H9 (cell line): ENCODE data around the gene CRCP. TPM values are rescaled to one million over a fixed set of nuclear protein-coding genes. Genes with fewer than 3 reads are reported as not detected.

ENCODE experiments used
- DNase-seq: peaks from one replicate; pipeline ENCODE4 v3.0.0-alpha.2; 2017
- H2AFZ ChIP-seq: one replicate; pipeline ENCODE4 v1.6.1; 2013; ENCODE audit warnings: mild to moderate bottlenecking, low read length, control low read depth, moderate library complexity
- H2AK5ac ChIP-seq: 2 replicates; pipeline ENCODE4 v1.6.1; 2013; ENCODE audit warnings: low read length, control low read depth, mixed read lengths; ENCODE audit not compliant: insufficient read length
- H2BK120ac ChIP-seq: one replicate; pipeline ENCODE4 v1.6.1; 2013; ENCODE audit warnings: low read depth, mild to moderate bottlenecking, low read length, control low read depth, inconsistent platforms; ENCODE audit not compliant: poor library complexity, severe bottlenecking
- H2BK12ac ChIP-seq: 2 replicates; pipeline ENCODE4 v1.6.1; 2013; ENCODE audit warnings: low read length, control low read depth, mixed read lengths, low read depth; ENCODE audit not compliant: insufficient read length
- H2BK15ac ChIP-seq: 2 replicates; pipeline ENCODE4 v1.6.1; 2013; ENCODE audit warnings: low read depth, low read length, control low read depth
- H2BK20ac ChIP-seq: one replicate; pipeline ENCODE4 v1.6.1; 2013; ENCODE audit warnings: low read depth, mild to moderate bottlenecking, low read length, control low read depth, inconsistent platforms; ENCODE audit not compliant: poor library complexity, severe bottlenecking
- H2BK5ac ChIP-seq: 2 replicates; pipeline ENCODE4 v1.6.1; 2013; ENCODE audit warnings: low read length, control low read depth, mixed read lengths; ENCODE audit not compliant: insufficient read length
- H3K14ac ChIP-seq: 2 replicates; pipeline ENCODE4 v1.6.1; 2013; ENCODE audit warnings: low read length, control low read depth; ENCODE audit not compliant: insufficient read depth
- H3K18ac ChIP-seq: 2 replicates; pipeline ENCODE4 v1.6.1; 2013; ENCODE audit warnings: low read depth, mild to moderate bottlenecking, mixed read lengths, low read length, control low read depth; ENCODE audit not compliant: insufficient read length
- H3K23ac ChIP-seq: 2 replicates; pipeline ENCODE4 v1.6.1; 2013; ENCODE audit warnings: low read length, control low read depth, mixed read lengths, low read depth; ENCODE audit not compliant: insufficient read length
- H3K23me2 ChIP-seq: 2 replicates; pipeline ENCODE4 v1.6.1; 2013; ENCODE audit warnings: low read depth, mild to moderate bottlenecking, mixed read lengths, low read length, control low read depth; ENCODE audit not compliant: insufficient read length, poor library complexity, severe bottlenecking
- H3K27ac ChIP-seq: 2 replicates; pipeline ENCODE4 v1.5.1; 2013; ENCODE audit warnings: low read length, control low read depth, mixed read lengths, low read depth; ENCODE audit not compliant: insufficient read length
- H3K27me3 ChIP-seq: 2 replicates; pipeline ENCODE4 v1.6.1; 2013; ENCODE audit warnings: low read length, control low read depth, inconsistent platforms; ENCODE audit not compliant: insufficient read depth
- H3K4ac ChIP-seq: 2 replicates; pipeline ENCODE4 v1.6.1; 2013; ENCODE audit warnings: low read depth, mild to moderate bottlenecking, control low read depth, inconsistent platforms, low read length, moderate library complexity
- H3K4me1 ChIP-seq: 2 replicates; pipeline ENCODE4 v1.6.1; 2013; ENCODE audit warnings: low read length, control low read depth, inconsistent platforms; ENCODE audit not compliant: insufficient read depth
- H3K4me2 ChIP-seq: 2 replicates; pipeline ENCODE4 v1.6.1; 2013; ENCODE audit warnings: low read length, control low read depth, mixed read lengths; ENCODE audit not compliant: insufficient read length, insufficient read depth
- H3K56ac ChIP-seq: 2 replicates; pipeline ENCODE4 v1.6.1; 2013; ENCODE audit warnings: low read depth, mild to moderate bottlenecking, mixed read lengths, low read length, control low read depth; ENCODE audit not compliant: insufficient read length
- H3K79me1 ChIP-seq: 2 replicates; pipeline ENCODE4 v1.6.1; 2013; ENCODE audit warnings: low read depth, mild to moderate bottlenecking, moderate library complexity, low read length, control low read depth, inconsistent platforms; ENCODE audit not compliant: insufficient read depth, poor library complexity, severe bottlenecking
- H3K79me2 ChIP-seq: 2 replicates; pipeline ENCODE4 v1.6.1; 2013; ENCODE audit warnings: low read length, control low read depth, inconsistent platforms; ENCODE audit not compliant: insufficient read depth
- H3K9ac ChIP-seq: 2 replicates; pipeline ENCODE4 v1.6.1; 2013; ENCODE audit warnings: low read length, control low read depth, mixed read lengths; ENCODE audit not compliant: insufficient read length; ENCODE audit errors: extremely low read depth
- H3K9me3 ChIP-seq: one replicate; pipeline ENCODE4 v1.6.1; 2013; ENCODE audit warnings: low read depth, low read length, inconsistent platforms; ENCODE audit not compliant: control insufficient read depth
- H3T11ph ChIP-seq: one replicate; pipeline ENCODE4 v1.6.1; 2013; ENCODE audit warnings: mild to moderate bottlenecking, low read length, control low read depth, inconsistent platforms
- H4K20me1 ChIP-seq: one replicate; pipeline ENCODE4 v1.6.1; 2013; ENCODE audit not compliant: control insufficient read depth, insufficient read length, insufficient read depth
- H4K5ac ChIP-seq: 2 replicates; pipeline ENCODE4 v1.6.1; 2013; ENCODE audit warnings: low read depth, mild to moderate bottlenecking, mixed read lengths, low read length, control low read depth; ENCODE audit not compliant: insufficient read length
- H4K8ac ChIP-seq: replicated peaks from 2 replicates; pipeline ENCODE4 v1.6.1; 2013; ENCODE audit warnings: low read length, control low read depth, mixed read lengths, low read depth; ENCODE audit not compliant: insufficient read length
- H4K91ac ChIP-seq: 2 replicates; pipeline ENCODE4 v1.6.1; 2013; ENCODE audit warnings: low read depth, mild to moderate bottlenecking, moderate library complexity, mixed read lengths, low read length, control low read depth; ENCODE audit not compliant: insufficient read length
- H3K27ac Mint-ChIP-seq, 3 experiments: 2 replicates in 2 of 3; 3 replicates in 1 of 3; pipeline ENCODE4 v1.8.0; 2020 to 2021; ENCODE audit warnings: mixed read lengths in 3 of 3, mild to moderate bottlenecking in 1 of 3, moderate library complexity in 1 of 3
- H3K27me3 Mint-ChIP-seq: 2 replicates; pipeline ENCODE4 v1.8.0; 2021; ENCODE audit warnings: low read depth, mild to moderate bottlenecking, moderate library complexity, mixed read lengths
- H3K36me3 Mint-ChIP-seq, 3 experiments: 2 replicates in 2 of 3; 3 replicates in 1 of 3; pipeline ENCODE4 v1.8.0; 2020 to 2021; ENCODE audit warnings: low read depth in 3 of 3, mixed read lengths in 3 of 3; ENCODE audit not compliant: insufficient read depth in 1 of 3
- H3K4me1 Mint-ChIP-seq, 2 experiments: 2 replicates each; pipeline ENCODE4 v1.8.0; 2020; ENCODE audit warnings: mixed read lengths in 2 of 2
- H3K4me3 Mint-ChIP-seq, 2 experiments: 2 replicates in 1 of 2; 3 replicates in 1 of 2; pipeline ENCODE4 v1.8.0; 2020 to 2021; ENCODE audit warnings: mild to moderate bottlenecking in 2 of 2, mixed read lengths in 2 of 2, moderate library complexity in 1 of 2
- H3K9me3 Mint-ChIP-seq, 2 experiments: 2 replicates in 1 of 2; 3 replicates in 1 of 2; pipeline ENCODE4 v1.8.0; 2020; ENCODE audit warnings: mild to moderate bottlenecking in 2 of 2, mixed read lengths in 2 of 2, moderate library complexity in 1 of 2
- CTCF ChIP-seq: fragments of 200-600 bp; sonication (generic); conservative IDR thresholded peaks from 3 replicates; pipeline ENCODE4 v1.8.0; 2021; ENCODE audit warnings: antibody characterized with exemption, mild to moderate bottlenecking
- WGBS: extraction: QIAGEN DNeasy Blood & Tissue Kit; methylation state at CpG from one replicate; pipeline ENCODE4 v1.1.7; 2013; ENCODE audit warnings: missing lambda C conversion rate, low lambda C conversion rate, mixed read lengths; ENCODE audit not compliant: insufficient read length; ENCODE audit errors: extremely low coverage; 5-methylcytosine and 5-hydroxymethylcytosine counted together
- total RNA-seq: library from RNA; stranded (reverse); gene quantifications from 2 replicates; pipeline ENCODE4 v1.2.1, GENCODE V29; 2021

Gene CRCP
- total RNA-seq, 1 experiment from 2014 or later: 39.0 TPM

DNA sequence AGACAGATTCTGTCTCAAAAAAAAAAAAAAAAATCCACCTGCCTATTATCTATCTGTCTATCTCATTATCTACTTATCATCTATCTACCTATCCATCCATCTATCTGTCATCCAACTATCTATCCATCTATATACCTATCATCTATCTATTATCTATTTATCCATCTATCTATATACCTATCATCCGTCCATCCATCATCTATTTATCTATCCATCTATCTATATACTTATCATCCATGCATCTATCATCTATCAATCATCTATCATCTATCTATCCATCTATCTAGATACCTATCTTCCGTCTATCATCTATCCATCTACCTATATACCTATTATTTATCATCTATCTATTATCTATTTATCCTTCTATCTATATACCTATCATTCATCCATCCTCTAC lies 74.0 kb downstream of the CRCP start:
- H3K18ac ChIP-seq: no peak overlapping the region
- H2BK5ac ChIP-seq: no peak overlapping the region
- H3K79me1 ChIP-seq: no peaks in the 10 kb centered on the region
- Mint-ChIP-seq H3K9me3 (peaks cover 5% of the 10 kb centered on the region in 2 experiments; a peak in 3 of 5 replicates), H3K4me3 (no peak overlapping the region), H3K36me3 (peaks cover 0 to 4% (median 0%) of the 10 kb centered on the region in 3 experiments; a peak in 5 of 7 replicates), H3K27me3 (peaks cover 9% of the 10 kb centered on the region), H3K27ac (no peak overlapping the region), H3K4me1 (no peaks in the 10 kb centered on the region)
- H4K20me1 ChIP-seq: no peaks in the 10 kb centered on the region
- H3K23ac ChIP-seq: no peak overlapping the region
- no peak overlapping the region for H2BK15ac ChIP-seq
- DNase-seq: no peak
- H3K27me3 ChIP-seq: no peaks in the 10 kb centered on the region; the same call in 1 of the 2 replicates
- no peak overlapping the region for H4K91ac ChIP-seq
- no peak overlapping the region for H3K4me2 ChIP-seq
- TF ChIP-seq CTCF: no peak
- H2BK120ac ChIP-seq: no peak overlapping the region
- H3K9ac ChIP-seq: no peak overlapping the region
- WGBS: 98% methylated on average over 2 of the region's 2 CpGs
- no peak overlapping the region for H3K27ac ChIP-seq
- no peak overlapping the region for H3T11ph ChIP-seq
- H4K5ac ChIP-seq: no peak overlapping the region
- H3K56ac ChIP-seq: no peak overlapping the region
- H3K23me2 ChIP-seq: no peaks in the 10 kb centered on the region
- no peaks in the 10 kb centered on the region for H3K9me3 ChIP-seq
- no peak overlapping the region for H2BK20ac ChIP-seq
- H3K4me1 ChIP-seq: no peaks in the 10 kb centered on the region
- no peak overlapping the region for H4K8ac ChIP-seq
- H2AFZ ChIP-seq: no peak overlapping the region
- H2AK5ac ChIP-seq: no peak overlapping the region
- no peak overlapping the region for H2BK12ac ChIP-seq
- no peak overlapping the region for H3K4ac ChIP-seq
- no peak overlapping the region for H3K14ac ChIP-seq
- H3K79me2 ChIP-seq: no peaks in the 10 kb centered on the region
